Endothelial cell of umbilical vein (primary cell): Measurements from ENCODE around the gene SUGP1. TPM values are rescaled to one million over a fixed set of nuclear protein-coding genes. Genes with fewer than 3 reads are reported as not detected.

Source experiments
- BruUV-seq: library from RNA; stranded (reverse); fragments of 400-500 nt; replicated peaks from 2 replicates; lab custom pipeline; 2021; lab: Mats Ljungman, UMichigan
- CTCF ChIA-PET: fragments of 300-600, 350-600 bp; sonication (Branson Sonifier 250); formaldehyde crosslinking; loops from one replicate; lab custom pipeline; 2021; ENCODE audit warnings: antibody characterized with exemption, inconsistent platforms; lab: Charles Lee
- POLR2A ChIA-PET: fragments of 300-600, 350-600 bp; sonication (Branson Sonifier 250); formaldehyde crosslinking; loops from one replicate; lab custom pipeline; 2021; ENCODE audit warnings: antibody characterized with exemption, inconsistent platforms; lab: Charles Lee
- DNase-seq: peaks from one replicate; pipeline ENCODE4 v3.0.0-alpha.2; 2011; ENCODE audit warnings: low read depth, low spot score
- FAIRE-seq: peaks from 2 replicates; lab custom pipeline; 2011; peaks lifted over from hg19 to GRCh38; lab: Jason Lieb, UNC
- H2AFZ ChIP-seq: 2 replicates; pipeline ENCODE4 v1.6.0; 2012; ENCODE audit warnings: low read depth, low read length, control low read depth, inconsistent platforms
- H3K27ac ChIP-seq: 2 replicates; pipeline ENCODE4 v1.5.1; 2011; ENCODE audit warnings: low read depth, mild to moderate bottlenecking, control low read depth, low read length, moderate library complexity; ENCODE audit not compliant: insufficient read depth
- H3K27me3 ChIP-seq, 2 experiments: 2 replicates each; pipeline versions ENCODE4 v1.6.0 to v1.6.1; 2011; ENCODE audit warnings: low read length in 2 of 2, mixed read lengths in 1 of 2; ENCODE audit not compliant: control insufficient read depth in 2 of 2, insufficient read depth in 2 of 2
- H3K36me3 ChIP-seq, 2 experiments: 2 replicates in 1 of 2; 3 replicates in 1 of 2; pipeline ENCODE4 v1.5.1; 2011; ENCODE audit warnings: low read length in 2 of 2, mild to moderate bottlenecking in 1 of 2, moderate library complexity in 1 of 2; ENCODE audit not compliant: control insufficient read depth in 2 of 2, insufficient read depth in 2 of 2; ENCODE audit errors: extremely low read depth in 1 of 2
- H3K4me1 ChIP-seq: 3 replicates; pipeline ENCODE4 v1.5.1; 2011; ENCODE audit warnings: mild to moderate bottlenecking, low read length; ENCODE audit not compliant: control insufficient read depth, insufficient read depth; ENCODE audit errors: extremely low read depth
- H3K4me2 ChIP-seq: 2 replicates; pipeline ENCODE4 v1.6.1; 2011; ENCODE audit warnings: low read length, control low read depth, mixed read lengths; ENCODE audit not compliant: insufficient read depth
- H3K4me3 ChIP-seq, 3 experiments: fragments of 200-600 bp in 1 of 3; sonication (generic), shearing (Covaris generic) in 1 of 3; replicated peaks in 1 of 3; 2 replicates each; pipeline ENCODE4 v1.5.1; 2011 to 2016; ENCODE audit warnings: control low read depth in 3 of 3, low read length in 3 of 3, mild to moderate bottlenecking in 2 of 3, inconsistent platforms in 1 of 3, low read depth in 1 of 3, moderate library complexity in 1 of 3; ENCODE audit not compliant: insufficient read depth in 1 of 3
- H3K79me2 ChIP-seq: 2 replicates; pipeline ENCODE4 v1.6.0; 2012; ENCODE audit warnings: low read length, inconsistent platforms; ENCODE audit not compliant: control insufficient read depth, insufficient read depth
- H3K9ac ChIP-seq: replicated peaks from 2 replicates; pipeline ENCODE3; 2011; ENCODE audit warnings: low read length, control low read depth; ENCODE audit not compliant: insufficient read depth; ENCODE audit errors: extremely low read depth
- H3K9me1 ChIP-seq: replicated peaks from 3 replicates; pipeline ENCODE4 v1.6.0; 2011; ENCODE audit warnings: mild to moderate bottlenecking, low read length; ENCODE audit not compliant: control insufficient read depth, insufficient read depth; ENCODE audit errors: extremely low read depth
- H3K9me3 ChIP-seq: replicated peaks from 2 replicates; pipeline ENCODE4 v1.5.1; 2012; ENCODE audit warnings: low read length, inconsistent platforms; ENCODE audit not compliant: control insufficient read depth, insufficient read depth
- H4K20me1 ChIP-seq: replicated peaks from 2 replicates; pipeline ENCODE3; 2011; ENCODE audit warnings: mild to moderate bottlenecking, low read length; ENCODE audit not compliant: control insufficient read depth, insufficient read depth; ENCODE audit errors: extremely low read depth
- EZH2 ChIP-seq: IDR thresholded peaks from 2 replicates; pipeline ENCODE4 v1.6.1; 2012; ENCODE audit warnings: borderline replicate concordance, low read depth, mild to moderate bottlenecking, moderate library complexity, low read length, inconsistent platforms; ENCODE audit not compliant: severe bottlenecking
- FOS ChIP-seq: IDR thresholded peaks from 2 replicates; pipeline ENCODE4 v1.6.1; 2011; ENCODE audit warnings: mild to moderate bottlenecking, low read length, moderate library complexity, borderline replicate concordance; ENCODE audit not compliant: insufficient read depth
- GATA2 ChIP-seq: IDR thresholded peaks from 2 replicates; pipeline ENCODE4 v1.7.0; 2011; ENCODE audit warnings: low read depth, mild to moderate bottlenecking, moderate library complexity, mixed read lengths, low read length; ENCODE audit not compliant: insufficient read length, insufficient read depth
- JUN ChIP-seq: IDR thresholded peaks from 2 replicates; pipeline ENCODE4 v1.6.1; 2011; ENCODE audit warnings: borderline replicate concordance, low read depth; ENCODE audit not compliant: insufficient read length, insufficient read depth
- MAX ChIP-seq: IDR thresholded peaks from 2 replicates; pipeline ENCODE4 v1.6.1; 2011; ENCODE audit not compliant: insufficient read depth, insufficient read length
- MYC ChIP-seq: IDR thresholded peaks from one replicate; pipeline ENCODE4 v1.6.1; 2011; ENCODE audit warnings: mild to moderate bottlenecking, low read depth, low read length
- POLR2A ChIP-seq: IDR thresholded peaks from 2 replicates; pipeline ENCODE4 v1.6.1; 2012; ENCODE audit warnings: low read depth, mild to moderate bottlenecking, control low read depth, low read length
- POLR2AphosphoS5 ChIP-seq: IDR thresholded peaks from 2 replicates; pipeline ENCODE4 v1.6.1; 2012; ENCODE audit warnings: low read depth, mild to moderate bottlenecking, control low read depth, low read length, moderate library complexity; ENCODE audit not compliant: insufficient read depth
- dilution Hi-C: fragments of 300-500 bp; cut with MboI; formaldehyde crosslinking; loops from one replicate; pipeline ENCODE4 v1.15.0; 2019; ENCODE audit warnings: low sequenced_read_pairs; ENCODE audit not compliant: extremely low pct_ligation_motif_present
- intact Hi-C: fragments of 100-400 bp; cut with micrococcal nuclease; formaldehyde crosslinking; loops from one replicate; pipeline ENCODE4 v1.10.0; 2022
- polyA plus RNA-seq, 4 experiments: library from polyadenylated mRNA; depleted of rRNA in 3 of 4; stranded (reverse) in 3 of 4; unstranded in 1 of 4; fragments of >200 nt; gene quantifications; 2 replicates each; pipeline versions ENCODE4 v1.2.1 to v1.2.3, GENCODE V29; 2011 to 2012; ENCODE audit warnings: missing spikeins in 1 of 4
- total RNA-seq: library from RNA; stranded (reverse); gene quantifications from 2 replicates; pipeline ENCODE4 v1.2.3, GENCODE V29; 2021
- TF ChIP-seq, protein P1 (sequence below), 2 donors: IDR thresholded peaks; 1 replicate in 1 of 2; 2 replicates in 1 of 2; pipeline ENCODE4 v1.5.1; 2011; ENCODE audit warnings: low read length in 2 of 2, mild to moderate bottlenecking in 2 of 2, moderate library complexity in 2 of 2, control low read depth in 1 of 2, inconsistent platforms in 1 of 2, low read depth in 1 of 2; ENCODE audit not compliant: insufficient read depth in 1 of 2; ENCODE audit errors: extremely low read depth in 1 of 2

SUGP1 gene
- total and polyA plus RNA-seq, 2 donors (not counting 3 experiments of a cell fraction or from before 2014, with no cell fraction given): 41.0 to 64.7 TPM

DNA sequence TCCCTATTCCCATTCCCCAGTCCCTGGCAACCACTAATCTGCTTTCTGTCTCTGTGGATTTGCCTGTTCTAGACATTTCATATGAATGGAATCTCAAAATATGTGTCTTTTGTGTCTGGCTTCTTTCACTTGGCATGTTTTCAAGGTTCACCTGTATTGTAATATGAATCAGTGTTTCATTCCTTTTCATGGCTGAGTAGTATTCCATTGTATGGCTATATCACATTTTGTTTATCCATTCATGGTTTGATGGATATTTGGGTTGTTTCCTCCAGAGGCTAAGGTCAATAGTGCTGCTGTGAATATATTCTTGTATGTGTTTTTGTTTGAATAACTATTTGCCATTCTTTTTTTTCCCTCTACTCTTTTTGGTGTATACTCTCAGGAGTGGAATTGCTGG is 84.1 kb downstream of the SUGP1 start:
- Histone ChIP-seq H3K27ac (no peak overlapping the region), H3K4me3 (no peak overlapping the region), H2AFZ (no peak overlapping the region), H3K9me1 (no peaks in the 10 kb centered on the region), H3K4me1 (no peaks in the 10 kb centered on the region), H3K79me2 (no peaks in the 10 kb centered on the region), H3K27me3 (no peaks in the 10 kb centered on the region), H3K9me3 (peaks cover 2% of the 10 kb centered on the region), H4K20me1 (no peaks in the 10 kb centered on the region), H3K9ac (no peak overlapping the region), H3K36me3 (no peaks in the 10 kb centered on the region), H3K4me2 (no peak overlapping the region)
- ChIA-PET POLR2A (no interaction called here), CTCF (no interaction called here)
- DNase-seq (no peak), FAIRE-seq (no peak)
- no TSS peak for BruUV-seq
- intact Hi-C loops (no loop called here), dilution Hi-C loops (no loop called here)
- TF ChIP-seq EZH2 (no peak), MYC (no peak), GATA2 (no peak), FOS (no peak), POLR2A (no peak), POLR2AphosphoS5 (no peak), JUN (no peak), MAX (no peak)
- TF ChIP-seq, protein P1, sequence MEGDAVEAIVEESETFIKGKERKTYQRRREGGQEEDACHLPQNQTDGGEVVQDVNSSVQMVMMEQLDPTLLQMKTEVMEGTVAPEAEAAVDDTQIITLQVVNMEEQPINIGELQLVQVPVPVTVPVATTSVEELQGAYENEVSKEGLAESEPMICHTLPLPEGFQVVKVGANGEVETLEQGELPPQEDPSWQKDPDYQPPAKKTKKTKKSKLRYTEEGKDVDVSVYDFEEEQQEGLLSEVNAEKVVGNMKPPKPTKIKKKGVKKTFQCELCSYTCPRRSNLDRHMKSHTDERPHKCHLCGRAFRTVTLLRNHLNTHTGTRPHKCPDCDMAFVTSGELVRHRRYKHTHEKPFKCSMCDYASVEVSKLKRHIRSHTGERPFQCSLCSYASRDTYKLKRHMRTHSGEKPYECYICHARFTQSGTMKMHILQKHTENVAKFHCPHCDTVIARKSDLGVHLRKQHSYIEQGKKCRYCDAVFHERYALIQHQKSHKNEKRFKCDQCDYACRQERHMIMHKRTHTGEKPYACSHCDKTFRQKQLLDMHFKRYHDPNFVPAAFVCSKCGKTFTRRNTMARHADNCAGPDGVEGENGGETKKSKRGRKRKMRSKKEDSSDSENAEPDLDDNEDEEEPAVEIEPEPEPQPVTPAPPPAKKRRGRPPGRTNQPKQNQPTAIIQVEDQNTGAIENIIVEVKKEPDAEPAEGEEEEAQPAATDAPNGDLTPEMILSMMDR (IDR thresholded peaks at IDR 0.05; ENCODE audit: extremely low read depth in 1 of 2, insufficient read depth in 1 of 2, low read depth in 1 of 2, low read length in 2 of 2): no peak
